H1 (cell line): ENCODE measurements around the gene LRBA. TPM values are rescaled to one million over a fixed set of nuclear protein-coding genes. Genes with fewer than 3 reads are reported as not detected.

Experiments used
- BCL11A ChIP-seq, 2 experiments: IDR thresholded peaks; one replicate each; pipeline ENCODE4 v1.6.1; 2011; ENCODE audit warnings: low read depth in 2 of 2, low read length in 2 of 2, mild to moderate bottlenecking in 2 of 2
- CREB1 ChIP-seq: IDR thresholded peaks from 2 replicates; pipeline ENCODE4 v1.6.1; 2012; ENCODE audit warnings: inconsistent platforms
- FOSL1 ChIP-seq: IDR thresholded peaks from 2 replicates; pipeline ENCODE4 v1.6.1; 2011; ENCODE audit warnings: mild to moderate bottlenecking, low read depth, low read length, moderate library complexity; ENCODE audit not compliant: insufficient read depth
- GABPA ChIP-seq: IDR thresholded peaks from 2 replicates; pipeline ENCODE4 v1.6.1; 2011; ENCODE audit warnings: mild to moderate bottlenecking, low read length, moderate library complexity, borderline replicate concordance; ENCODE audit not compliant: insufficient read depth
- KDM1A ChIP-seq: fragments of 200-600, 300-600 bp; sonication (generic); IDR thresholded peaks from 2 replicates; pipeline ENCODE4 v1.7.1; 2016; ENCODE audit warnings: mild to moderate bottlenecking, low read length, borderline replicate concordance
- POLR2A ChIP-seq, 2 experiments: IDR thresholded peaks; 1 replicate in 1 of 2; 2 replicates in 1 of 2; pipeline ENCODE4 v1.6.1; 2011; ENCODE audit warnings: low read depth in 2 of 2, low read length in 2 of 2, mild to moderate bottlenecking in 2 of 2; ENCODE audit errors: control extremely low read depth in 1 of 2
- POLR2AphosphoS5 ChIP-seq: IDR thresholded peaks from 2 replicates; pipeline ENCODE4 v1.6.1; 2011; ENCODE audit warnings: low read depth, low read length
- RAD21 ChIP-seq, 2 experiments: IDR thresholded peaks in 1 of 2; conservative IDR thresholded peaks in 1 of 2; 2 replicates each; pipeline ENCODE4 v1.6.1; 2011; ENCODE audit warnings: low read depth in 2 of 2, low read length in 2 of 2, improper control_type of control experiment in 1 of 2, inconsistent platforms in 1 of 2, mild to moderate bottlenecking in 1 of 2, moderate library complexity in 1 of 2
- SRF ChIP-seq: IDR thresholded peaks from 2 replicates; pipeline ENCODE4 v1.6.1; 2011; ENCODE audit warnings: mild to moderate bottlenecking, low read depth, low read length, moderate library complexity
- TAF1 ChIP-seq: IDR thresholded peaks from 2 replicates; pipeline ENCODE4 v1.6.1; 2011; ENCODE audit warnings: mild to moderate bottlenecking, low read depth, low read length
- TEAD4 ChIP-seq: IDR thresholded peaks from 2 replicates; pipeline ENCODE4 v1.6.1; 2012; ENCODE audit warnings: low read depth, low read length, inconsistent platforms, mixed read lengths
- polyA plus RNA-seq, 7 experiments: library from polyadenylated mRNA; depleted of rRNA in 3 of 7; stranded (reverse) in 5 of 7; unstranded in 2 of 7; fragments of >200 nt in 5 of 7; fragments of 200-250 nt in 2 of 7; gene quantifications; 1 replicate in 5 of 7; 2 replicates in 1 of 7; 4 replicates in 1 of 7; pipeline versions ENCODE4 v1.2.1 to v1.2.3, GENCODE V29; 2011 to 2013; ENCODE audit warnings: missing spikeins in 2 of 7, mixed read lengths in 2 of 7
- total RNA-seq: library from RNA; stranded (reverse); fragmentation: NEBNext Ultra II Directional; extraction: Animal tissue kit (Norgen Biotek cat#: 25700); gene quantifications from 2 replicates; pipeline ENCODE4 v1.2.1, GENCODE V29; 2021

The LRBA gene
- total and polyA plus RNA-seq, 2 of the 8 experiments (the other 6 are each of a cell fraction or from before 2014, with no cell fraction given), result 54.6 to 83.2 TPM

DNA sequence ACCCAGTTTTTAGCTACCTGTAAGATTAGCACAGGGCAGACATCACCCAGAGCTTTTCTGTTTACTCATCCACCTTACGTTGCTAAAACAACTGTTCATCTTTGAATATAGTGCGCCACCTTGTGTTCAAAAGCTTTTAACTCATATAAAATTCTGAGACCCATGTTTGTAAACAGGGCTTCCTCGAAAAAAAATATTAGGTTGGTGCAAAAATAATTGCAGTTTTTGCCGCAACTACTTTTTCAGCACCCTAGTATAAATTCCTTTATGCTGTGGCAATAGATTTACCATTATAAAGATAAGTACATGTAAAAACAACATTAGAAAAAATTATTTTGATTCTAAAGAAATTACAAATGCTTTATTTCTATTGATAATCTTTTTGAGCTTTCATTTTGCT, 147.9 kb downstream of the LRBA start (continued):
- TF ChIP-seq TEAD4, result no peak
- TF ChIP-seq POLR2A (IDR thresholded peaks at IDR 0.05; ENCODE audit: control extremely low read depth in 1 of 2, low read depth in 2 of 2, low read length in 2 of 2), result no peak
- TF ChIP-seq POLR2AphosphoS5, result no peak
- no peak for TF ChIP-seq CREB1
- no peak for TF ChIP-seq BCL11A (IDR thresholded peaks at IDR 0.05; ENCODE audit: low read depth in 2 of 2, low read length in 2 of 2)
- no peak for TF ChIP-seq FOSL1
- no peak for TF ChIP-seq KDM1A
- TF ChIP-seq TAF1, result no peak
- TF ChIP-seq SRF, result no peak
- TF ChIP-seq GABPA, result no peak
- peak; percentile 73 to 75 for TF ChIP-seq RAD21 (IDR thresholded peaks at IDR 0.05 in 1 of 2, conservative IDR thresholded peaks at IDR 0.05 in 1 of 2; ENCODE audit: low read depth in 2 of 2, low read length in 2 of 2)
